Ascending aorta (tissue), 2 donors: ENCODE data around the gene NKD2. TPM values are rescaled to one million over a fixed set of nuclear protein-coding genes. Genes with fewer than 3 reads are reported as not detected.
A peak's percentile ranks its signal among the peaks of the same experiment; 100 is the strongest.
"Not testable (repeated sequence)": the region's sequence is repeated elsewhere in the genome, so short reads cannot be mapped to it uniquely, and the experiment has no call there.

Source experiments
- DNase-seq, 2 donors: peaks; one replicate each; pipeline ENCODE4 v3.0.0-alpha.2; 2019; ENCODE audit warnings: low spot score in 2 of 2
- H3K27ac ChIP-seq, 2 donors: fragments of 200-600 bp; sonication (generic); one replicate each; pipeline ENCODE4 v1.5.1; 2016 to 2017; ENCODE audit warnings: mild to moderate bottlenecking in 1 of 2
- H3K27me3 ChIP-seq: fragments of 200-600 bp; sonication (generic); one replicate; pipeline ENCODE4 v1.5.1; 2017
- H3K36me3 ChIP-seq, 2 donors: fragments of 200-600 bp; sonication (generic); one replicate each; pipeline ENCODE4 v1.5.1; 2016
- H3K4me1 ChIP-seq, 2 donors: fragments of 200-600 bp; sonication (generic); one replicate each; pipeline ENCODE4 v1.5.1; 2016 to 2017; ENCODE audit warnings: mild to moderate bottlenecking in 1 of 2
- H3K4me3 ChIP-seq, 2 donors: fragments of 200-600 bp; sonication (generic); one replicate each; pipeline ENCODE4 v1.5.1; 2016 to 2017; ENCODE audit warnings: mild to moderate bottlenecking in 1 of 2
- H3K9me3 ChIP-seq, 2 donors: fragments of 200-600 bp; sonication (generic); one replicate each; pipeline ENCODE4 v1.5.1; 2016
- intact Hi-C: fragments of 100-400 bp; cut with DNase I; formaldehyde crosslinking; loops from one replicate; pipeline ENCODE4 v1.15.1; 2023
- total RNA-seq: library from RNA; depleted of rRNA; stranded (reverse); fragments of >200 nt; gene quantifications from one replicate; pipeline ENCODE4 v1.1.0, GENCODE V29; 2016
- TF ChIP-seq, protein P1 (sequence below), 3 experiments: fragments of 200-600 bp in 2 of 3; fragments of 450-650 bp in 1 of 3; sonication (generic) in 2 of 3; IDR thresholded peaks; one replicate each; pipeline ENCODE4 v1.5.1; 2016 to 2019; ENCODE audit warnings: antibody characterized with exemption in 3 of 3, mild to moderate bottlenecking in 1 of 3, moderate library complexity in 1 of 3

NKD2 gene
- total RNA-seq, 1 donor from 2014 or later = 6.5 TPM

DNA sequence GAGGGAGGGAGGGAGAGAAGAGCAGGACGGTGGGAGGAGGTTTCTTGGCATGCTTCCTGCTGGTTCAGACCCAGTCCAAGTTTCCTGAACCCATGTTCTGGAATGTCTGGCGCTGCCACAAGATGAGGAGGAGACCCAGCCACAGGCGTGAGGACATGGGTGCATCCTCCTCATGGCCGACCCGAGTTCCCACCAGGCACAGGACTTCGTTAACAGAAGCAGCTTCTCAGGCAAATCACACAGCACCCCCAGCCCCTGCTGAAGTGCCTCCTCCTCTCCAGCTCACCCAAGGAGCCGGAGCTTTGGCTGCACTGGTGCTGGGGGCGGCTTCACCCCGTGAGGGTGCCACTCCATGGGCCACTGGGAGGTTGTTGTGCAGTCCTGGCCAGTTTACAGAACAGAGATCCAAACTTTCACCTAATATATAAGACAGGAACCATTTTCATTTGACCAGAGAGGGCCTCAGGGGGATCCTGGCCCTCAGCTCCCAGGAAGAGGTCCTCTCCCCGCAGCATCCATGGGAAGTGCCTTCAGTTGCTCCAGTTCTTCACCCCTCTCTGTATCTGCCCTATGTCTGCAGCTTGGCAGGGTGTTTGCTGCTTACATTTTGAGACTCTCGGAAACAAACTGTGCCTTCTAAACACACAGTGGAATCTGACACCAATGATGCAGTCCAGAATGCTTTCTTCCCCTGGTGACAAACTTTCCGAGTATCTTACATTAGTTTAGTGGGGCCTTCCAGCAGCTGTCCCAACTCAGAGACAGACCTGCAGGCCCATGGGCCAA lies 10.2 kb upstream of the NKD2 start:
- Histone ChIP-seq H3K9me3 (no peaks in the 10 kb centered on the region), H3K4me3 (no peak overlapping the region), H3K27ac (no peak overlapping the region), H3K27me3 (no peaks in the 10 kb centered on the region), H3K36me3 (no peaks in the 10 kb centered on the region), H3K4me1 (no peaks in the 10 kb centered on the region)
- peak; percentile 5 to 51 for DNase-seq
- intact Hi-C loops = no loop called here
- TF ChIP-seq, protein P1, sequence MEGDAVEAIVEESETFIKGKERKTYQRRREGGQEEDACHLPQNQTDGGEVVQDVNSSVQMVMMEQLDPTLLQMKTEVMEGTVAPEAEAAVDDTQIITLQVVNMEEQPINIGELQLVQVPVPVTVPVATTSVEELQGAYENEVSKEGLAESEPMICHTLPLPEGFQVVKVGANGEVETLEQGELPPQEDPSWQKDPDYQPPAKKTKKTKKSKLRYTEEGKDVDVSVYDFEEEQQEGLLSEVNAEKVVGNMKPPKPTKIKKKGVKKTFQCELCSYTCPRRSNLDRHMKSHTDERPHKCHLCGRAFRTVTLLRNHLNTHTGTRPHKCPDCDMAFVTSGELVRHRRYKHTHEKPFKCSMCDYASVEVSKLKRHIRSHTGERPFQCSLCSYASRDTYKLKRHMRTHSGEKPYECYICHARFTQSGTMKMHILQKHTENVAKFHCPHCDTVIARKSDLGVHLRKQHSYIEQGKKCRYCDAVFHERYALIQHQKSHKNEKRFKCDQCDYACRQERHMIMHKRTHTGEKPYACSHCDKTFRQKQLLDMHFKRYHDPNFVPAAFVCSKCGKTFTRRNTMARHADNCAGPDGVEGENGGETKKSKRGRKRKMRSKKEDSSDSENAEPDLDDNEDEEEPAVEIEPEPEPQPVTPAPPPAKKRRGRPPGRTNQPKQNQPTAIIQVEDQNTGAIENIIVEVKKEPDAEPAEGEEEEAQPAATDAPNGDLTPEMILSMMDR (IDR thresholded peaks at IDR 0.05) = no peak

DNA sequence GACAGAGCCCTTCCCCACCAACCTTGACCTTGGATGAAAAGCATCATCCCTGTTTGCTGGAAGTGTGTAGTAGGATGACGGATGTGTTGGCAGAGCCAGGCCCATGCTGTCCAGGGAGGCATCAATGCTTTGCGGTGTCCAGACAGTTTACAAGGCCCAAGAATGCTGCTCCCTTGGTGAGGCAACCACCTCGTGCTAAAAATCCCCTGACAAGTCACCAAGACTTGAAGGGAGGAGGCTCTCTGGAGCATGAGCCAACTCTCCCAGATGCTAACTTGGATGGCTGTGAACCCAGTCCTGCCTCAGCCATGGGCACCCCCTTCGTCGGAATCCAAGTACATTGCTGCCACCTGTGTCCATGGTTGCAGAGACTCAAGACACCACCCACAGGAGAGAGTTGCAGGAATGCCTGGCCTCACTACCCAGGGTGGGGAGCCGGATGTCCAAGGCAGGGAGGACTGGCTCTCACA lies 9.5 kb upstream of the NKD2 start:
- Histone ChIP-seq H3K27me3 (no peaks in the 10 kb centered on the region), H3K4me1 (no peaks in the 10 kb centered on the region), H3K27ac (no peak overlapping the region), H3K36me3 (no peaks in the 10 kb centered on the region), H3K9me3 (no peaks in the 10 kb centered on the region), H3K4me3 (no peak overlapping the region)
- TF ChIP-seq, protein P1 (IDR thresholded peaks at IDR 0.05) = no peak
- peak; percentile 5 to 60 for DNase-seq
- intact Hi-C loops = no loop called here

GRCh38 chr5:999724-1000123 lies 8.9 kb upstream of the NKD2 start:
- Histone ChIP-seq H3K4me1 (no peaks in the 10 kb centered on the region), H3K9me3 (no peaks in the 10 kb centered on the region), H3K36me3 (no peaks in the 10 kb centered on the region), H3K4me3 (no peak overlapping the region), H3K27me3 (no peaks in the 10 kb centered on the region), H3K27ac (no peak overlapping the region)
- TF ChIP-seq, protein P1 (IDR thresholded peaks at IDR 0.05) = no peak
- DNase-seq = peak; percentile 1 to 27
- intact Hi-C loops = no loop called here

DNA sequence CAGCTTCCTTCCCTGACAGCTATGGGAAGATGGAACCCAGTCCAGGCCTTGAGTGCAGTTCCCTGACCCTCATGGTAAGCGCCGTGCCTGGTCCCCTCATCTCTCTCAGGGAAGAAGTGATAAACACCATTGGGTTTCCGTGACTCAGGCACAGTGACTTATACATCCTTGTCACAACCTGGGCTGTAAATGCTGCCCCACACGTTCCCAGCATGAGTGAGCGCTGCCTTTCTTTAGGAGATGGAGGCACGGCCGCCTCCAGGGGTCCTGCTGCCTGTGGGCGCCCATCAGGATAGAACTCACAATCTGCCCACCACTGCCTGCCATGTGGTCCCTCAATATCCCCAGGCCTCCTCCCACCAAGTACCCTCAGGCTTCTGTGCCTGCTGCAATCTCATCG lies 8.3 kb upstream of the NKD2 start:
- Histone ChIP-seq H3K36me3 (no peaks in the 10 kb centered on the region), H3K27ac (no peak overlapping the region), H3K27me3 (no peaks in the 10 kb centered on the region), H3K4me1 (peaks cover 0 to 5% of the 10 kb centered on the region in 2 donors), H3K4me3 (no peak overlapping the region), H3K9me3 (no peaks in the 10 kb centered on the region)
- intact Hi-C loops = no loop called here
- DNase-seq = peak; percentile 3 to 53
- TF ChIP-seq, protein P1 (IDR thresholded peaks at IDR 0.05) = no peak

GRCh38 chr5:1000831-1001230 lies 7.8 kb upstream of the NKD2 start:
- DNase-seq = peak in 1 of 2 donors; percentile 51
- H3K27ac ChIP-seq, intact Hi-C loops: not testable (repeated sequence)

GRCh38 chr5:1001406-1002270 lies 7.0 kb upstream of the NKD2 start:
- peaks cover 0 to 5% of the 10 kb centered on the region in 2 donors for H3K4me1 ChIP-seq
- no peak overlapping the region for H3K4me3 ChIP-seq
- intact Hi-C loops = no loop called here
- TF ChIP-seq, protein P1 (IDR thresholded peaks at IDR 0.05) = no peak
- DNase-seq = peak; percentile 5 to 58
- no peaks in the 10 kb centered on the region for H3K36me3 ChIP-seq
- no peak overlapping the region for H3K27ac ChIP-seq
- H3K27me3 ChIP-seq = no peaks in the 10 kb centered on the region
- H3K9me3 ChIP-seq = no peaks in the 10 kb centered on the region

More at GRCh38 chr5:1000831-1001230, 7.8 kb upstream of the NKD2 start:
- not testable (repeated sequence) for H3K27me3 ChIP-seq, H3K4me3 ChIP-seq, H3K36me3 ChIP-seq, H3K9me3 ChIP-seq, H3K4me1 ChIP-seq
